HL-60 (cell line): ENCODE results near the gene CHEK1.

ENCODE experiments used
- DNase-seq, 2 experiments: peaks; one replicate each; pipeline ENCODE4 v3.0.0-alpha.2; 2010 to 2020; ENCODE audit warnings: low read depth in 1 of 2, low spot score in 1 of 2
- H3K27ac ChIP-seq: fragments of 250-450 bp; sonication (Bioruptor Pico); replicated peaks from 2 replicates; pipeline ENCODE4 v1.5.1; 2020; ENCODE audit warnings: mild to moderate bottlenecking, moderate library complexity
- H3K27me3 ChIP-seq: fragments of 250-450 bp; sonication (Bioruptor Pico); 2 replicates; pipeline ENCODE4 v1.5.1; 2021; ENCODE audit warnings: mild to moderate bottlenecking, moderate library complexity; ENCODE audit not compliant: insufficient read depth, poor library complexity, severe bottlenecking
- H3K4me3 ChIP-seq: replicated peaks from 2 replicates; pipeline ENCODE4 v1.5.1; 2011; ENCODE audit warnings: mild to moderate bottlenecking, control low read depth, low read length; ENCODE audit not compliant: insufficient read depth
- CTCF ChIP-seq: IDR thresholded peaks from one replicate; pipeline ENCODE4 v1.5.1; 2011; ENCODE audit warnings: low read length, control low read depth, inconsistent platforms; ENCODE audit not compliant: insufficient read depth
- GABPA ChIP-seq: IDR thresholded peaks from 2 replicates; pipeline ENCODE4 v1.6.1; 2012; ENCODE audit warnings: low read depth
- POLR2AphosphoS5 ChIP-seq: IDR thresholded peaks from 2 replicates; pipeline ENCODE4 v1.6.1; 2012; ENCODE audit warnings: low read depth
- SPI1 ChIP-seq: IDR thresholded peaks from 2 replicates; pipeline ENCODE4 v1.6.1; 2012; ENCODE audit warnings: low read depth, mild to moderate bottlenecking, borderline replicate concordance
- TF ChIP-seq, protein P1 (sequence below): IDR thresholded peaks from 2 replicates; pipeline ENCODE4 v1.6.1; 2012; ENCODE audit warnings: low read depth; ENCODE audit not compliant: insufficient replicate concordance

Gene CHEK1

GRCh38 chr11:125603207-125603606 lies 21.8 kb upstream of the CHEK1 start:
- DNase-seq = no peak
- H3K4me3 ChIP-seq = no peak overlapping the region
- no peaks in the 10 kb centered on the region for H3K27me3 ChIP-seq
- TF ChIP-seq POLR2AphosphoS5 (no peak), GABPA (no peak), CTCF (no peak), SPI1 (no peak)
- TF ChIP-seq, protein P1, sequence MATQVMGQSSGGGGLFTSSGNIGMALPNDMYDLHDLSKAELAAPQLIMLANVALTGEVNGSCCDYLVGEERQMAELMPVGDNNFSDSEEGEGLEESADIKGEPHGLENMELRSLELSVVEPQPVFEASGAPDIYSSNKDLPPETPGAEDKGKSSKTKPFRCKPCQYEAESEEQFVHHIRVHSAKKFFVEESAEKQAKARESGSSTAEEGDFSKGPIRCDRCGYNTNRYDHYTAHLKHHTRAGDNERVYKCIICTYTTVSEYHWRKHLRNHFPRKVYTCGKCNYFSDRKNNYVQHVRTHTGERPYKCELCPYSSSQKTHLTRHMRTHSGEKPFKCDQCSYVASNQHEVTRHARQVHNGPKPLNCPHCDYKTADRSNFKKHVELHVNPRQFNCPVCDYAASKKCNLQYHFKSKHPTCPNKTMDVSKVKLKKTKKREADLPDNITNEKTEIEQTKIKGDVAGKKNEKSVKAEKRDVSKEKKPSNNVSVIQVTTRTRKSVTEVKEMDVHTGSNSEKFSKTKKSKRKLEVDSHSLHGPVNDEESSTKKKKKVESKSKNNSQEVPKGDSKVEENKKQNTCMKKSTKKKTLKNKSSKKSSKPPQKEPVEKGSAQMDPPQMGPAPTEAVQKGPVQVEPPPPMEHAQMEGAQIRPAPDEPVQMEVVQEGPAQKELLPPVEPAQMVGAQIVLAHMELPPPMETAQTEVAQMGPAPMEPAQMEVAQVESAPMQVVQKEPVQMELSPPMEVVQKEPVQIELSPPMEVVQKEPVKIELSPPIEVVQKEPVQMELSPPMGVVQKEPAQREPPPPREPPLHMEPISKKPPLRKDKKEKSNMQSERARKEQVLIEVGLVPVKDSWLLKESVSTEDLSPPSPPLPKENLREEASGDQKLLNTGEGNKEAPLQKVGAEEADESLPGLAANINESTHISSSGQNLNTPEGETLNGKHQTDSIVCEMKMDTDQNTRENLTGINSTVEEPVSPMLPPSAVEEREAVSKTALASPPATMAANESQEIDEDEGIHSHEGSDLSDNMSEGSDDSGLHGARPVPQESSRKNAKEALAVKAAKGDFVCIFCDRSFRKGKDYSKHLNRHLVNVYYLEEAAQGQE = no peak
- H3K27ac ChIP-seq = no peak overlapping the region

GRCh38 chr11:125605417-125605816 lies 19.5 kb upstream of the CHEK1 start:
- Histone ChIP-seq H3K4me3 (no peak overlapping the region), H3K27ac (no peak overlapping the region), H3K27me3 (no peaks in the 10 kb centered on the region)
- TF ChIP-seq, protein P1 = no peak
- TF ChIP-seq POLR2AphosphoS5 = no peak
- no peak for TF ChIP-seq SPI1
- no peak for TF ChIP-seq CTCF
- TF ChIP-seq GABPA = no peak
- DNase-seq = no peak

GRCh38 chr11:125609545-125609944 lies 15.4 kb upstream of the CHEK1 start:
- no peaks in the 10 kb centered on the region for H3K27me3 ChIP-seq
- DNase-seq = no peak
- no peak overlapping the region for H3K4me3 ChIP-seq
- no peak overlapping the region for H3K27ac ChIP-seq
- no peak for TF ChIP-seq CTCF
- no peak for TF ChIP-seq POLR2AphosphoS5
- TF ChIP-seq SPI1 = no peak
- TF ChIP-seq, protein P1 = no peak
- TF ChIP-seq GABPA = no peak
